H1 (cell line): ENCODE results near the gene WNT7A. TPM values are rescaled to one million over a fixed set of nuclear protein-coding genes. Genes with fewer than 3 reads are reported as not detected.

Experiments used
- CTCF ChIP-seq, 3 experiments: IDR thresholded peaks; 1 replicate in 2 of 3; 2 replicates in 1 of 3; pipeline versions ENCODE4 v1.5.1 to v1.6.1; 2011; ENCODE audit warnings: low read length in 3 of 3, mild to moderate bottlenecking in 3 of 3, inconsistent platforms in 2 of 3, low read depth in 1 of 3, moderate library complexity in 1 of 3; ENCODE audit not compliant: insufficient read depth in 1 of 3; ENCODE audit errors: control extremely low read depth in 1 of 3
- E2F6 ChIP-seq: IDR thresholded peaks from 2 replicates; pipeline ENCODE4 v1.6.1; 2012; ENCODE audit warnings: inconsistent platforms
- EP300 ChIP-seq, 2 experiments: IDR thresholded peaks; 1 replicate in 1 of 2; 2 replicates in 1 of 2; pipeline ENCODE4 v1.6.1; 2011 to 2012; ENCODE audit warnings: low read depth in 2 of 2, low read length in 2 of 2, mild to moderate bottlenecking in 2 of 2, borderline replicate concordance in 1 of 2, inconsistent platforms in 1 of 2, moderate library complexity in 1 of 2
- FOSL1 ChIP-seq: IDR thresholded peaks from 2 replicates; pipeline ENCODE4 v1.6.1; 2011; ENCODE audit warnings: mild to moderate bottlenecking, low read depth, low read length, moderate library complexity; ENCODE audit not compliant: insufficient read depth
- GABPA ChIP-seq: IDR thresholded peaks from 2 replicates; pipeline ENCODE4 v1.6.1; 2011; ENCODE audit warnings: mild to moderate bottlenecking, low read length, moderate library complexity, borderline replicate concordance; ENCODE audit not compliant: insufficient read depth
- JUN ChIP-seq: IDR thresholded peaks from 2 replicates; pipeline ENCODE4 v1.6.1; 2011; ENCODE audit warnings: low read depth, mild to moderate bottlenecking, improper control_type of control experiment, low read length
- SIN3A ChIP-seq, 2 experiments: IDR thresholded peaks in 1 of 2; conservative IDR thresholded peaks in 1 of 2; 2 replicates each; pipeline ENCODE4 v1.6.1; 2011 to 2012; ENCODE audit warnings: low read length in 2 of 2, improper control_type of control experiment in 1 of 2, low read depth in 1 of 2, mild to moderate bottlenecking in 1 of 2
- polyA plus RNA-seq, 7 experiments: library from polyadenylated mRNA; depleted of rRNA in 3 of 7; stranded (reverse) in 5 of 7; unstranded in 2 of 7; fragments of >200 nt in 5 of 7; fragments of 200-250 nt in 2 of 7; gene quantifications; 1 replicate in 5 of 7; 2 replicates in 1 of 7; 4 replicates in 1 of 7; pipeline versions ENCODE4 v1.2.1 to v1.2.3, GENCODE V29; 2011 to 2013; ENCODE audit warnings: missing spikeins in 2 of 7, mixed read lengths in 2 of 7
- total RNA-seq: library from RNA; stranded (reverse); fragmentation: NEBNext Ultra II Directional; extraction: Animal tissue kit (Norgen Biotek cat#: 25700); gene quantifications from 2 replicates; pipeline ENCODE4 v1.2.1, GENCODE V29; 2021

WNT7A gene
- total and polyA plus RNA-seq, 2 of the 8 experiments (the other 6 are each of a cell fraction or from before 2014, with no cell fraction given) = 0.02 TPM; not detected in 1

- TF ChIP-seq CTCF (IDR thresholded peaks at IDR 0.05; ENCODE audit: control extremely low read depth in 1 of 3, insufficient read depth in 1 of 3, low read depth in 1 of 3, low read length in 3 of 3) = no peak
- no peak for TF ChIP-seq E2F6
- no peak for TF ChIP-seq SIN3A (conservative IDR thresholded peaks at IDR 0.05 in 1 of 2, IDR thresholded peaks at IDR 0.05 in 1 of 2; ENCODE audit: low read depth in 1 of 2, low read length in 2 of 2)
- no peak for TF ChIP-seq EP300 (IDR thresholded peaks at IDR 0.05; ENCODE audit: borderline replicate concordance in 1 of 2, low read depth in 2 of 2, low read length in 2 of 2)
- TF ChIP-seq FOSL1 = no peak
- TF ChIP-seq GABPA = no peak
- TF ChIP-seq JUN = no peak
These were observed 53.2 kb downstream of the WNT7A start (continued) for GRCh38 chr3:13826672-13827071.
